Ectodermal cell (in vitro differentiated cells): ENCODE results near the gene NOS1.

Experiments used
- H3K27ac ChIP-seq: 2 replicates; pipeline ENCODE4 v1.7.0; 2013; ENCODE audit warnings: mild to moderate bottlenecking, low read depth, low read length; ENCODE audit not compliant: insufficient read depth, poor library complexity, severe bottlenecking
- H3K27me3 ChIP-seq: 2 replicates; pipeline ENCODE4 v1.7.0; 2013; ENCODE audit warnings: mild to moderate bottlenecking, low read length; ENCODE audit not compliant: insufficient read depth, control insufficient read depth, poor library complexity, severe bottlenecking
- H3K36me3 ChIP-seq: one replicate; pipeline ENCODE4 v1.7.0; 2013; ENCODE audit warnings: low read length; ENCODE audit not compliant: control insufficient read depth, insufficient read depth
- H3K4me1 ChIP-seq: one replicate; pipeline ENCODE4 v1.7.0; 2013; ENCODE audit warnings: low read length; ENCODE audit not compliant: control insufficient read depth, insufficient read depth
- H3K4me3 ChIP-seq: 2 replicates; pipeline ENCODE4 v1.7.0; 2013; ENCODE audit warnings: low read depth, low read length, control low read depth; ENCODE audit not compliant: insufficient read depth
- H3K9me3 ChIP-seq: 2 replicates; pipeline ENCODE4 v1.7.0; 2013; ENCODE audit warnings: mild to moderate bottlenecking, low read length, moderate library complexity; ENCODE audit not compliant: control insufficient read depth
- WGBS, 2 experiments: methylation state at CpG; one replicate each; pipeline ENCODE4 v1.1.7; 2013; ENCODE audit warnings: missing lambda C conversion rate in 2 of 2; 5-methylcytosine and 5-hydroxymethylcytosine counted together

NOS1 gene

GRCh38 chr12:117352206-117352605 lies 9.2 kb downstream of the NOS1 start:
- H3K27me3 ChIP-seq, result peaks cover 10% of the 10 kb centered on the region
- H3K27ac ChIP-seq, result no peak overlapping the region
- H3K4me3 ChIP-seq, result no peak overlapping the region
- no peaks in the 10 kb centered on the region for H3K4me1 ChIP-seq
- H3K36me3 ChIP-seq, result no peaks in the 10 kb centered on the region
- H3K9me3 ChIP-seq, result no peaks in the 10 kb centered on the region
- WGBS, 2 experiments, result 79 to 81% methylated on average over 9 of the region's 9 CpGs

- H3K4me3 ChIP-seq, result no peak overlapping the region
- H3K27me3 ChIP-seq, result no peaks in the 10 kb centered on the region
- WGBS, 2 experiments, result 90 to 92% methylated on average over 4 of the region's 4 CpGs
- no peaks in the 10 kb centered on the region for H3K4me1 ChIP-seq
- H3K27ac ChIP-seq, result no peak overlapping the region
- H3K36me3 ChIP-seq, result no peaks in the 10 kb centered on the region
- no peaks in the 10 kb centered on the region for H3K9me3 ChIP-seq
Measured at GRCh38 chr12:117350140-117350539, 11.3 kb downstream of the NOS1 start.

GRCh38 chr12:117347588-117347987 lies 13.8 kb downstream of the NOS1 start:
- H3K4me3 ChIP-seq, result no peak overlapping the region
- no peaks in the 10 kb centered on the region for H3K36me3 ChIP-seq
- 85 to 87% methylated on average over 4 of the region's 4 CpGs for WGBS, 2 experiments
- no peaks in the 10 kb centered on the region for H3K27me3 ChIP-seq
- no peaks in the 10 kb centered on the region for H3K4me1 ChIP-seq
- no peak overlapping the region for H3K27ac ChIP-seq
- H3K9me3 ChIP-seq, result no peaks in the 10 kb centered on the region

GRCh38 chr12:117344716-117345115 lies 16.7 kb downstream of the NOS1 start:
- H3K4me1 ChIP-seq, result no peaks in the 10 kb centered on the region
- H3K36me3 ChIP-seq, result no peaks in the 10 kb centered on the region
- H3K27ac ChIP-seq, result no peak overlapping the region
- no peak overlapping the region for H3K4me3 ChIP-seq
- 92 to 99% methylated on average over 5 of the region's 5 CpGs for WGBS, 2 experiments
- no peaks in the 10 kb centered on the region for H3K9me3 ChIP-seq
- no peaks in the 10 kb centered on the region for H3K27me3 ChIP-seq

- no peaks in the 10 kb centered on the region for H3K36me3 ChIP-seq
- no peaks in the 10 kb centered on the region for H3K9me3 ChIP-seq
- no CpG with 5 or more reads among the region's 1 CpG for WGBS, 2 experiments
- H3K4me3 ChIP-seq, result no peak overlapping the region
- H3K4me1 ChIP-seq, result no peaks in the 10 kb centered on the region
- H3K27ac ChIP-seq, result no peak overlapping the region
- H3K27me3 ChIP-seq, result no peaks in the 10 kb centered on the region
Measured at GRCh38 chr12:117343849-117344248, 17.6 kb downstream of the NOS1 start.

GRCh38 chr12:117343296-117343695 lies 18.1 kb downstream of the NOS1 start:
- H3K27me3 ChIP-seq, result no peaks in the 10 kb centered on the region
- H3K9me3 ChIP-seq, result no peaks in the 10 kb centered on the region
- 73 to 74% methylated on average over 4 of the region's 4 CpGs for WGBS, 2 experiments
- H3K4me3 ChIP-seq, result no peak overlapping the region
- no peak overlapping the region for H3K27ac ChIP-seq
- no peaks in the 10 kb centered on the region for H3K4me1 ChIP-seq
- no peaks in the 10 kb centered on the region for H3K36me3 ChIP-seq

- Histone ChIP-seq H3K36me3 (no peaks in the 10 kb centered on the region), H3K4me1 (no peaks in the 10 kb centered on the region), H3K4me3 (no peak overlapping the region), H3K27me3 (no peaks in the 10 kb centered on the region), H3K9me3 (no peaks in the 10 kb centered on the region), H3K27ac (no peak overlapping the region)
- 81 to 87% methylated on average over 2 of the region's 2 CpGs for WGBS, 2 experiments
Measured at GRCh38 chr12:117342682-117343081, 18.7 kb downstream of the NOS1 start.

GRCh38 chr12:117342247-117342646 lies 19.2 kb downstream of the NOS1 start:
- 94 to 96% methylated on average over 4 of the region's 4 CpGs for WGBS, 2 experiments
- H3K27ac ChIP-seq, result no peak overlapping the region
- H3K9me3 ChIP-seq, result no peaks in the 10 kb centered on the region
- H3K4me3 ChIP-seq, result no peak overlapping the region
- H3K4me1 ChIP-seq, result no peaks in the 10 kb centered on the region
- H3K36me3 ChIP-seq, result no peaks in the 10 kb centered on the region
- H3K27me3 ChIP-seq, result no peaks in the 10 kb centered on the region

- no peaks in the 10 kb centered on the region for H3K9me3 ChIP-seq
- H3K36me3 ChIP-seq, result no peaks in the 10 kb centered on the region
- H3K4me1 ChIP-seq, result peaks cover 1% of the 10 kb centered on the region
- no peak overlapping the region for H3K4me3 ChIP-seq
- H3K27ac ChIP-seq, result no peak overlapping the region
- WGBS, 2 experiments, result 73 to 78% methylated on average over 4 of the region's 4 CpGs
- no peaks in the 10 kb centered on the region for H3K27me3 ChIP-seq
Measured at GRCh38 chr12:117339104-117339503, 22.3 kb downstream of the NOS1 start.

- no peak overlapping the region for H3K4me3 ChIP-seq
- no peaks in the 10 kb centered on the region for H3K36me3 ChIP-seq
- H3K27me3 ChIP-seq, result no peaks in the 10 kb centered on the region
- peaks cover 4% of the 10 kb centered on the region for H3K4me1 ChIP-seq
- H3K9me3 ChIP-seq, result no peaks in the 10 kb centered on the region
- 92% methylated on average over 21 of the region's 21 CpGs for WGBS, 2 experiments
- no peak overlapping the region for H3K27ac ChIP-seq
Measured at GRCh38 chr12:117334855-117335587, 26.4 kb downstream of the NOS1 start.
